NT2/D1 (cell line): ENCODE measurements around the gene GFOD1.

Experiments used
- SUZ12 ChIP-seq: IDR thresholded peaks from 2 replicates; pipeline ENCODE4 v1.6.1; 2011; ENCODE audit not compliant: insufficient read length, insufficient read depth; ENCODE audit errors: extremely low read depth
- YY1 ChIP-seq: IDR thresholded peaks from 2 replicates; pipeline ENCODE4 v1.6.1; 2011; ENCODE audit not compliant: insufficient read length, insufficient read depth
- ZNF274 ChIP-seq: IDR thresholded peaks from 2 replicates; pipeline ENCODE4 v1.6.1; 2011; ENCODE audit warnings: mild to moderate bottlenecking, low read depth, low read length

DNA sequence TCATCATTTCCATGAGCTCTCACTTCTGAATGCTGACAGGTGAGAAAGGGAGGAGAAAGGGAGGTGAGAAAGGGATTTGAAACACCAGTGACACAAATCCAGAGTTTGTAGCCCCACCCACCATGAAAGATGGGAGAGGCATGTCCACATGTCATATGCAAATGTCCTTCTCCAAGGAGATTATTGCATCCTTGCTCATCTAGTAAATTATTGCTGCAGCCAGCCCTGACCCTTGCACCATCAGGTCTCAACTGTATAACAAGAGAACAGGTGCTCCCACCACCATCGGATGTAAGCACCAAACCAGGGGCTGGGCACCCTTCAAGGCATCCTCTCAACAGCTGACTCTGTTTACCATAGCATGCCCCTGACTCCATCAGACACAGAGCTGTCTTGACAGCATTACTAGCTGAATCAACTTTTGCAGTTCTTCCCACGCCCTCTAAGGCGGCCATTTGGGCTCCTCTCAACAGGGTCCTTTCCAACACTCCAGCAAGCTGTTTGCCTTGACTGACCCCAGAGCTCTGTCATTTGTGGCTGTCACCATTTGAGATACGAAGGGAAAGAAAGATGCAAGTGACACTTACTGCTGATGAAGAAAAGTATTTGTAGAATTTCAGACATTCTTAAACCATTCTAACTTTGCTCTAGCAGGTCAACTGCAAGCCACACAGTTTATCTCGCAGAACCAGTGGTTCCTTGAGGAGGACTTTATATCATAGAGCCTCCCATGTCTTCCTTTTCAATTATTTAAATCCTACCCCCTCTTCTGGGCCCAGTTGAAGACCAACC, 14.2 kb downstream of the GFOD1 start:
- TF ChIP-seq YY1 (no peak), ZNF274 (no peak), SUZ12 (no peak)
